ENCODE results near the gene DNAJA3. TPM values are rescaled to one million over a fixed set of nuclear protein-coding genes. Genes with fewer than 3 reads are reported as not detected.
A peak's percentile ranks its signal among the peaks of the same experiment; 100 is the strongest.

DNAJA3 gene
- total RNA-seq, 1 donor from 2014 or later: 31.1 TPM

DNA sequence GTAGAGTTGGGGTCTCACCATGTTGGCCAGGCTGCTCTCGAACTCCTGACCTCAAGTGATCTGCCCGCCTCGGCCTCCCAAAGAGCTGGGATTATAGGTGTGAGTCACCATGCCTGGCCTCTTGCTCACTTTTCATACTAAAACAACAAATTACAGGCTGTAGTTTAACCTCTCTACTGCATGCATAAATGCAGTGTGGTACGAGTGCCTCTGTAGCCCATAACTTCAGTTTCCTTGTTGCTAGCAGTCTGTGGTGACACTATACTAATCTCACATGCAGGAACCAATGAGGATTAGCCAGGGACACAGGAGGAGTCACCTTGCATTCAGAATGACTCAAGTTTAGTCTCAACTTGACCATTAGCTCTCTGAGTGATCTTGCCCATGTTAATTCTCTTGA, 70.6 kb downstream of the DNAJA3 start:
- DNase-seq (ENCODE audit: extremely low spot score, unreplicated experiment): no peak
- TF ChIP-seq, protein P1, sequence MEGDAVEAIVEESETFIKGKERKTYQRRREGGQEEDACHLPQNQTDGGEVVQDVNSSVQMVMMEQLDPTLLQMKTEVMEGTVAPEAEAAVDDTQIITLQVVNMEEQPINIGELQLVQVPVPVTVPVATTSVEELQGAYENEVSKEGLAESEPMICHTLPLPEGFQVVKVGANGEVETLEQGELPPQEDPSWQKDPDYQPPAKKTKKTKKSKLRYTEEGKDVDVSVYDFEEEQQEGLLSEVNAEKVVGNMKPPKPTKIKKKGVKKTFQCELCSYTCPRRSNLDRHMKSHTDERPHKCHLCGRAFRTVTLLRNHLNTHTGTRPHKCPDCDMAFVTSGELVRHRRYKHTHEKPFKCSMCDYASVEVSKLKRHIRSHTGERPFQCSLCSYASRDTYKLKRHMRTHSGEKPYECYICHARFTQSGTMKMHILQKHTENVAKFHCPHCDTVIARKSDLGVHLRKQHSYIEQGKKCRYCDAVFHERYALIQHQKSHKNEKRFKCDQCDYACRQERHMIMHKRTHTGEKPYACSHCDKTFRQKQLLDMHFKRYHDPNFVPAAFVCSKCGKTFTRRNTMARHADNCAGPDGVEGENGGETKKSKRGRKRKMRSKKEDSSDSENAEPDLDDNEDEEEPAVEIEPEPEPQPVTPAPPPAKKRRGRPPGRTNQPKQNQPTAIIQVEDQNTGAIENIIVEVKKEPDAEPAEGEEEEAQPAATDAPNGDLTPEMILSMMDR (IDR thresholded peaks at IDR 0.05): no peak
- peaks cover 2% of the 10 kb centered on the region for H3K36me3 Mint-ChIP-seq (ENCODE audit: unreplicated experiment)
- no peak overlapping the region for H3K4me3 Mint-ChIP-seq (ENCODE audit: unreplicated experiment)
- no peaks in the 10 kb centered on the region for H3K27me3 Mint-ChIP-seq (ENCODE audit: unreplicated experiment)
- H3K9me3 Mint-ChIP-seq (ENCODE audit: unreplicated experiment): no peaks in the 10 kb centered on the region
- H3K27ac Mint-ChIP-seq (ENCODE audit: unreplicated experiment): no peak overlapping the region
- H3K4me1 Mint-ChIP-seq (ENCODE audit: unreplicated experiment): peaks cover 32% of the 10 kb centered on the region

GRCh38 chr16:4498546-4499195, 73.0 kb downstream of the DNAJA3 start:
- no peak overlapping the region for H3K4me3 Mint-ChIP-seq (ENCODE audit: unreplicated experiment)

DNA sequence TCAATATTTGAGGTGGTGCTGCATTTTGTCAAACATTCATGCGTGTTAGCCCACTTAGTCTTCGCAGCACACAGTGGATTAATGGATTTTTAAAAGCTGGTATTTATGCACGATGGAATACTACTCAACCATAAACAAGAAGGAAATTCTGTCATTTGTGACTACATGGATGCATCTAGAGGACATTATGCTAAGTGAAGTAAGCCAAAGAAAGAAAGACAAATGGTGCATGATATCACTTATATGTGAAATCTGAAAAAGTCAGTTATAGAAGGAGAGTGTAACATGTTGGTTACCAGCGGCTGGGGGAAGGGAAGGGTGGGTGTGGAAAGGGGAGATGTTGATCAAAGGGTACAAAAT, 73.5 kb downstream of the DNAJA3 start:
- Mint-ChIP-seq H3K4me3 (ENCODE audit: unreplicated experiment) (no peak overlapping the region), H3K27me3 (ENCODE audit: unreplicated experiment) (no peaks in the 10 kb centered on the region)

More at GRCh38 chr16:4498546-4499195, 73.0 kb downstream of the DNAJA3 start:
- H3K36me3 Mint-ChIP-seq (ENCODE audit: unreplicated experiment): peaks cover 2% of the 10 kb centered on the region
- DNase-seq (ENCODE audit: extremely low spot score, unreplicated experiment): no peak
- peaks cover 37% of the 10 kb centered on the region for H3K4me1 Mint-ChIP-seq (ENCODE audit: unreplicated experiment)
- H3K27me3 Mint-ChIP-seq (ENCODE audit: unreplicated experiment): no peaks in the 10 kb centered on the region
- TF ChIP-seq, protein P1 (IDR thresholded peaks at IDR 0.05): no peak
- no peak overlapping the region for H3K27ac Mint-ChIP-seq (ENCODE audit: unreplicated experiment)
- no peaks in the 10 kb centered on the region for H3K9me3 Mint-ChIP-seq (ENCODE audit: unreplicated experiment)

GRCh38 chr16:4500272-4500671, 74.6 kb downstream of the DNAJA3 start:
- TF ChIP-seq, protein P1 (IDR thresholded peaks at IDR 0.05): no peak
- Mint-ChIP-seq H3K4me3 (ENCODE audit: unreplicated experiment) (no peak overlapping the region), H3K36me3 (ENCODE audit: unreplicated experiment) (peaks cover 5% of the 10 kb centered on the region), H3K9me3 (ENCODE audit: unreplicated experiment) (no peaks in the 10 kb centered on the region), H3K27me3 (ENCODE audit: unreplicated experiment) (no peaks in the 10 kb centered on the region), H3K4me1 (ENCODE audit: unreplicated experiment) (peaks cover 31% of the 10 kb centered on the region), H3K27ac (ENCODE audit: unreplicated experiment) (peak overlapping the region; percentile 27)
- DNase-seq (ENCODE audit: extremely low spot score, unreplicated experiment): no peak

More for the DNA sequence above, 73.5 kb downstream of the DNAJA3 start:
- no peak for DNase-seq (ENCODE audit: extremely low spot score, unreplicated experiment)
- H3K9me3 Mint-ChIP-seq (ENCODE audit: unreplicated experiment): no peaks in the 10 kb centered on the region
- TF ChIP-seq, protein P1 (IDR thresholded peaks at IDR 0.05): no peak
- peaks cover 37% of the 10 kb centered on the region for H3K4me1 Mint-ChIP-seq (ENCODE audit: unreplicated experiment)
- no peak overlapping the region for H3K27ac Mint-ChIP-seq (ENCODE audit: unreplicated experiment)
- peaks cover 2% of the 10 kb centered on the region for H3K36me3 Mint-ChIP-seq (ENCODE audit: unreplicated experiment)

- Mint-ChIP-seq H3K36me3 (ENCODE audit: unreplicated experiment) (peaks cover 5% of the 10 kb centered on the region), H3K4me3 (ENCODE audit: unreplicated experiment) (no peak overlapping the region), H3K4me1 (ENCODE audit: unreplicated experiment) (peaks cover 25% of the 10 kb centered on the region), H3K9me3 (ENCODE audit: unreplicated experiment) (no peaks in the 10 kb centered on the region), H3K27me3 (ENCODE audit: unreplicated experiment) (no peaks in the 10 kb centered on the region), H3K27ac (ENCODE audit: unreplicated experiment) (no peak overlapping the region)
- TF ChIP-seq, protein P1 (IDR thresholded peaks at IDR 0.05): no peak
- DNase-seq (ENCODE audit: extremely low spot score, unreplicated experiment): no peak
These were observed 75.4 kb downstream of the DNAJA3 start for GRCh38 chr16:4501071-4501478.
